ENCODE data around the gene SDF2.

GRCh38 chr17:28626818-28627217 is 34.9 kb downstream of the SDF2 start:
- TF ChIP-seq, protein P1, sequence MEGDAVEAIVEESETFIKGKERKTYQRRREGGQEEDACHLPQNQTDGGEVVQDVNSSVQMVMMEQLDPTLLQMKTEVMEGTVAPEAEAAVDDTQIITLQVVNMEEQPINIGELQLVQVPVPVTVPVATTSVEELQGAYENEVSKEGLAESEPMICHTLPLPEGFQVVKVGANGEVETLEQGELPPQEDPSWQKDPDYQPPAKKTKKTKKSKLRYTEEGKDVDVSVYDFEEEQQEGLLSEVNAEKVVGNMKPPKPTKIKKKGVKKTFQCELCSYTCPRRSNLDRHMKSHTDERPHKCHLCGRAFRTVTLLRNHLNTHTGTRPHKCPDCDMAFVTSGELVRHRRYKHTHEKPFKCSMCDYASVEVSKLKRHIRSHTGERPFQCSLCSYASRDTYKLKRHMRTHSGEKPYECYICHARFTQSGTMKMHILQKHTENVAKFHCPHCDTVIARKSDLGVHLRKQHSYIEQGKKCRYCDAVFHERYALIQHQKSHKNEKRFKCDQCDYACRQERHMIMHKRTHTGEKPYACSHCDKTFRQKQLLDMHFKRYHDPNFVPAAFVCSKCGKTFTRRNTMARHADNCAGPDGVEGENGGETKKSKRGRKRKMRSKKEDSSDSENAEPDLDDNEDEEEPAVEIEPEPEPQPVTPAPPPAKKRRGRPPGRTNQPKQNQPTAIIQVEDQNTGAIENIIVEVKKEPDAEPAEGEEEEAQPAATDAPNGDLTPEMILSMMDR (IDR thresholded peaks at IDR 0.05), result no peak
- no peak for TF ChIP-seq POLR2A (IDR thresholded peaks at IDR 0.05)
